GM10266 (cell line): Measurements from ENCODE around the gene ABCB8.

Experiments
- DNase-seq: peaks from one replicate; pipeline ENCODE4 v3.0.0; 2012; ENCODE audit errors: extremely low spot score
- TF ChIP-seq, protein P1 (sequence below): IDR thresholded peaks from 2 replicates; pipeline ENCODE4 v1.5.1; 2012; ENCODE audit warnings: mild to moderate bottlenecking, low read depth; ENCODE audit not compliant: control insufficient read depth, insufficient read depth; ENCODE audit errors: missing control alignments

The ABCB8 gene

DNA sequence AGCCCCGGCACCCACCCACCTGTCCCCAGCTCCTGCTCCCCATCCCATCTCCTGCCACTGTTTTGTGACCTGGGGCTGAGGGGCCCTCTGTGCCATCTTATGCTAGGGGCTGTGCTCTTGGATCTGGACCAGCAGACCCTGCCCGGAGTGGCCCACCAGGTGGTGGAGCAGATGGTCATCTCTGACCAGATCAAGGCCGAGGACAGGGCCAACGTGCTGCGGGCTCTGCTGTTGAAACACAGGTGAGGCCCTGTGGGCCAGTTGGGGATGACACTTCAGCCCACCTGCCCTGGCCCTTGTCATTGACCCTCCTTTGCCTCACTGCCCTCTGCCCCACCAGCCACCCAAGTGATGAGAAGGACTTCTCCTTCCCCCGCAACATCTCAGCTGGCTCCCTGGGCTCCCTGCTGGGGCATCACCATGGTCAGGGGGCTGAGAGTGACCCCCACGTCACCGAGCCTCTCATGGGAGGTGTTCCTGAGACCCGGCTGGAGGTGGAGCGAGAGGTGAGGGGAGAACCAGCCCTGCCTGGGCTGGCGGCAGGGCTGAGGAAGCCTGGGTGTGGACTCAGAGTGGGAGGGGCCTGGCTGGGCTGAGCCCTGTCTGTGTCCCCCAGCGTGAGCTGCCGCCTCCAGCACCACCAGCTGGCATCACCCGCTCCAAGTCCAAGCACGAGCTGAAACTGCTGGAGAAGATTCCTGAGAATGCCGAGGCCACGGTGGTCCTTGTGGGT is 41.8 kb downstream of the ABCB8 start:
- TF ChIP-seq, protein P1, sequence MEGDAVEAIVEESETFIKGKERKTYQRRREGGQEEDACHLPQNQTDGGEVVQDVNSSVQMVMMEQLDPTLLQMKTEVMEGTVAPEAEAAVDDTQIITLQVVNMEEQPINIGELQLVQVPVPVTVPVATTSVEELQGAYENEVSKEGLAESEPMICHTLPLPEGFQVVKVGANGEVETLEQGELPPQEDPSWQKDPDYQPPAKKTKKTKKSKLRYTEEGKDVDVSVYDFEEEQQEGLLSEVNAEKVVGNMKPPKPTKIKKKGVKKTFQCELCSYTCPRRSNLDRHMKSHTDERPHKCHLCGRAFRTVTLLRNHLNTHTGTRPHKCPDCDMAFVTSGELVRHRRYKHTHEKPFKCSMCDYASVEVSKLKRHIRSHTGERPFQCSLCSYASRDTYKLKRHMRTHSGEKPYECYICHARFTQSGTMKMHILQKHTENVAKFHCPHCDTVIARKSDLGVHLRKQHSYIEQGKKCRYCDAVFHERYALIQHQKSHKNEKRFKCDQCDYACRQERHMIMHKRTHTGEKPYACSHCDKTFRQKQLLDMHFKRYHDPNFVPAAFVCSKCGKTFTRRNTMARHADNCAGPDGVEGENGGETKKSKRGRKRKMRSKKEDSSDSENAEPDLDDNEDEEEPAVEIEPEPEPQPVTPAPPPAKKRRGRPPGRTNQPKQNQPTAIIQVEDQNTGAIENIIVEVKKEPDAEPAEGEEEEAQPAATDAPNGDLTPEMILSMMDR: no peak

DNA sequence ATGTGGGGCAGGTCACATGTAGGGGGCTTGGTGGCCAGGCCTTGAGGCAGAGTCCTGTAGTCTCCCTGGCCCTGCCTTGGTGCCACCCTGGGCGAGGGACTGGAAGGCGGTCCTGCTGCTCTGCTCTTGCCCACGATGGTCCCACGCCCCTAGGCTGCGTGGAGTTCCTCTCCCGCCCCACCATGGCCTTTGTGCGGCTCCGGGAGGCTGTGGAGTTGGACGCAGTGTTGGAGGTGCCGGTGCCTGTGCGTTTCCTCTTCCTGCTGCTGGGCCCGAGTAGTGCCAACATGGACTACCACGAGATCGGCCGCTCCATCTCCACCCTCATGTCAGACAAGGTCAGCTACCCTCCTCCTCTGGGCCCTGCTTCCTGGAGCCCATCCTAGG is 42.3 kb downstream of the ABCB8 start:
- no peak for DNase-seq
- TF ChIP-seq, protein P1: no peak

More for the DNA sequence above, 41.8 kb downstream of the ABCB8 start:
- DNase-seq: no peak

DNA sequence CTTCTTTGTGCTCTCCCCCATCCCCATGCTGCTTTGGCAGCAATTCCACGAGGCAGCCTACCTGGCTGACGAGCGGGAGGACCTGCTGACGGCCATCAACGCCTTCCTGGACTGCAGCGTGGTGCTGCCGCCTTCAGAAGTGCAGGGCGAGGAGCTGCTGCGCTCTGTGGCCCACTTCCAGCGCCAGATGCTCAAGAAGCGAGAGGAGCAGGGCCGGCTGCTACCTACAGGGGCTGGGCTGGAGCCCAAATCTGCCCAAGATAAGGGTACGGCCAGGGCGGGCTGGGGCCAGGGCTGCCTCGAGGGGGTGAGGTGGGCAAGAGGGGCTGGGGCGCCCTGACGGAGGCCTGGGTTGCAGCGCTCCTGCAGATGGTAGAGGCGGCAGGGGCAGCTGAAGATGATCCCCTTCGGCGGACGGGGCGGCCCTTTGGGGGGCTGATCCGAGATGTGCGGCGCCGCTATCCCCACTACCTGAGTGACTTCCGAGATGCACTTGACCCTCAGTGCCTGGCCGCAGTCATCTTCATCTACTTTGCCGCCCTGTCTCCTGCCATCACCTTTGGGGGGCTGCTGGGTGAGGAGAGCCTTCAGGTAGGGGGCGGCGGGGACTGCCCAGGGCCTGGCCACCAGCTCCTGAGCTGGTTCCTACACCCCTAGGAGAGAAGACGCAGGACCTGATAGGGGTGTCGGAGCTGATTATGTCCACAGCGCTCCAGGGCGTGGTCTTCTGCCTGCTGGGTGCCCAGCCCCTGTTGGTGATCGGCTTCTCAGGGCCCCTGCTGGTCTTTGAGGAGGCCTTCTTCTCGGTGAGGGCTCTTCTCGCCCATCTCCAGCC is 43.0 kb downstream of the ABCB8 start:
- TF ChIP-seq, protein P1: no peak
- DNase-seq: no peak

DNA sequence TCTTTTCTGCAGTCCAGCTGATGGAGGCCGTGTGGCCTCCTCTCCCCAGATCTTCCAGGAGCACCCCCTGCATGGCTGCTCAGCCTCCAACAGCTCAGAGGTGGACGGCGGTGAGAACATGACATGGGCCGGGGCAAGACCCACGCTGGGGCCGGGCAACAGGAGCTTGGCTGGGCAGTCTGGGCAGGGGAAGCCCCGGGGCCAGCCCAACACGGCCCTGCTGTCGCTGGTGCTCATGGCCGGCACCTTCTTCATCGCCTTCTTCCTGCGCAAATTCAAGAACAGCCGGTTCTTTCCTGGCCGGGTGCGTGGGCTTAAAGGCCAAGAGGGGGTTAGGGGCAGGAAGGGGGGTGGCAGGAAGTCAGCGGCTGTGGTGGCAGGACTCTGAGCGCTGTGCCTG is 45.7 kb downstream of the ABCB8 start:
- no peak for DNase-seq
- TF ChIP-seq, protein P1: no peak

DNA sequence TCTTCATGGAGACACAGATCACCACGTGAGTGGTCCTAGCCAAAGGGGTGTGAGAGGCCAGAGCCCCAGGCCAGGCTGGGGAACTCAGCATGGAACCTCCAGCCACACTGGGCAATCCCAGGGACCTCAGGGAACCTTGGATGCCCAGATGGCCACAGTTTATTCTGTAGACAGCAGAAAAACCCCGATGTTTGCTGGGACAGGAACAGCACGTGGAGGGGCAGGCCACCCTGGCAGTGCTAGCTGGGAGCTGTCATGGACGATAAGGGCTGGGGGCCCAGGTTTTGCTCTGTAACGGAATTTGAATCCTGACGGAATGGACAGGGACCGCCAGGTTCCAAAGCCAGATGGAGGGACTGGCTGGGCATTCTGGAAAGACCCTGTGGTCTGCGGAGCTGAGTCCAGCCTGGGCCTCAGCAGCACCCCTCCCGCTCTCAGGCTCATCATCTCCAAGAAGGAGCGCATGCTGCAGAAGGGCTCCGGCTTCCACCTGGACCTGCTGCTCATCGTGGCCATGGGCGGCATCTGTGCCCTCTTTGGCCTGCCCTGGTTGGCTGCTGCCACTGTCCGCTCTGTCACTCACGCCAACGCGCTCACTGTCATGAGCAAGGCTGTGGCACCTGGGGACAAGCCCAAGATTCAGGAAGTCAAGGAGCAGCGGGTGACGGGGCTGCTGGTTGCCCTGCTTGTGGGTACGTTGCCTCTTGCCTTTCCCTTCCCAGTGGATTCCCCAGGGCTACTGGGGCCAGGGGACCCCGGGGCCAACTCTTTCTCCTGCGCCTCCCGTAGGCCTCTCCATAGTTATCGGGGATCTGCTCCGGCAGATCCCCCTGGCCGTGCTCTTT is 46.8 kb downstream of the ABCB8 start:
- no peak for DNase-seq
- TF ChIP-seq, protein P1: no peak

DNA sequence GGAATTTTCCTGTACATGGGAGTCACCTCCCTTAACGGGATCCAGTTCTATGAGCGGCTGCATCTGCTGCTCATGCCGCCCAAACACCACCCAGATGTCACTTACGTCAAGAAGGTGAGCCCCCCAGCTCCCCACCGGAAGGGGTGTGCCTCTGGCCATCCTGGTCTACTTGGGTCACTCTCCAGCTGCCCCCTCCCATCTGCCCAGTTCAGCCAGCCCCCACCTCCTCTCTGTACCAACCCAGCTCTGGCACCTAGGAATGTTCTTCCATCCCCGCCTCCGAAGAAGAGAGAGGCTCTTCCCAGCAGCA is 47.4 kb downstream of the ABCB8 start:
- TF ChIP-seq, protein P1: no peak

More for the DNA sequence above, 47.4 kb downstream of the ABCB8 start:
- no peak for DNase-seq
